GM23338 (cell line): ENCODE results near the gene ADAM17.

Experiments
- CTCF ChIP-seq, 2 experiments: fragments of 200-600 bp in 1 of 2; sonication (generic) in 1 of 2; conservative IDR thresholded peaks; 2 replicates each; pipeline versions ENCODE4 v1.5.1 to v1.6.1; 2016 to 2017; ENCODE audit warnings: antibody characterized with exemption in 2 of 2, low read depth in 2 of 2, mild to moderate bottlenecking in 2 of 2, moderate library complexity in 1 of 2
- EZH2 ChIP-seq: fragments of 200-600 bp; sonication (generic); IDR thresholded peaks from one replicate; pipeline ENCODE4 v1.8.0; 2017; ENCODE audit warnings: antibody characterized with exemption, mild to moderate bottlenecking, low read depth; ENCODE audit not compliant: unreplicated experiment
- EZH2phosphoT487 ChIP-seq: fragments of 200-600 bp; sonication (generic); IDR thresholded peaks from one replicate; pipeline ENCODE4 v1.8.1; 2018; ENCODE audit warnings: antibody characterized with exemption; ENCODE audit not compliant: unreplicated experiment
- JUNB ChIP-seq: IDR thresholded peaks from one replicate; pipeline ENCODE4 v1.6.1; 2016; ENCODE audit warnings: antibody characterized with exemption; ENCODE audit not compliant: unreplicated experiment
- REST ChIP-seq: IDR thresholded peaks from one replicate; pipeline ENCODE4 v1.6.1; 2018; ENCODE audit warnings: antibody characterized with exemption; ENCODE audit not compliant: unreplicated experiment

- TF ChIP-seq CTCF (conservative IDR thresholded peaks at IDR 0.05; ENCODE audit: low read depth in 2 of 2) (no peak), EZH2phosphoT487 (no peak), REST (no peak), EZH2 (no peak), JUNB (no peak)
Measured at GRCh38 chr2:9558948-9559381, 3.3 kb upstream of the ADAM17 start.
